PC-9 (cell line): ENCODE results near the gene SNX33. TPM values are rescaled to one million over a fixed set of nuclear protein-coding genes. Genes with fewer than 3 reads are reported as not detected.

Experiments used
- BruUV-seq: library from RNA; stranded (reverse); fragments of 400-500 nt; replicated peaks from 2 replicates; lab custom pipeline; 2021; lab: Mats Ljungman, UMichigan
- CTCF ChIA-PET: fragments of 300-600 bp; sonication (Branson Sonifier 250); formaldehyde crosslinking; loops from one replicate; lab custom pipeline; 2022; ENCODE audit warnings: antibody characterized with exemption; lab: Charles Lee
- POLR2A ChIA-PET: fragments of 300-600 bp; sonication (Branson Sonifier 250); formaldehyde crosslinking; loops from one replicate; lab custom pipeline; 2022; ENCODE audit warnings: antibody characterized with exemption; ENCODE audit not compliant: unreplicated experiment; lab: Charles Lee
- DNase-seq, 2 experiments: peaks; one replicate each; pipeline versions ENCODE4 v3.0.0 to v3.0.0-alpha.2; 2015 to 2022; ENCODE audit warnings: mixed read lengths in 1 of 2
- H2AFZ ChIP-seq: fragments of 200-600 bp; sonication (generic); 2 replicates; pipeline ENCODE4 v1.8.1; 2017; ENCODE audit warnings: antibody characterized with exemption
- H3F3A ChIP-seq: fragments of 200-600 bp; sonication (generic); 2 replicates; pipeline ENCODE4 v1.8.1; 2017; ENCODE audit warnings: antibody characterized with exemption, mild to moderate bottlenecking, low read depth; ENCODE audit not compliant: insufficient read depth
- H3K27ac ChIP-seq: fragments of 200-600 bp; sonication (generic); 2 replicates; pipeline ENCODE4 v1.6.1; 2016; ENCODE audit warnings: mixed run types
- H3K27me3 ChIP-seq: fragments of 200-600 bp; sonication (generic); 2 replicates; pipeline ENCODE4 v1.6.1; 2016; ENCODE audit warnings: low read depth, mixed run types; ENCODE audit not compliant: insufficient read depth
- H3K36me3 ChIP-seq: fragments of 200-600 bp; sonication (generic); 2 replicates; pipeline ENCODE4 v1.6.1; 2016; ENCODE audit warnings: low read depth, mixed run types
- H3K4me1 ChIP-seq: fragments of 200-600 bp; sonication (generic); replicated peaks from 2 replicates; pipeline ENCODE4 v1.6.1; 2016; ENCODE audit warnings: mixed run types; ENCODE audit not compliant: insufficient read depth
- H3K4me2 ChIP-seq: fragments of 200-600 bp; sonication (generic); 2 replicates; pipeline ENCODE4 v1.6.1; 2017; ENCODE audit warnings: mixed run types
- H3K4me3 ChIP-seq: fragments of 200-600 bp; sonication (generic); 2 replicates; pipeline ENCODE4 v1.6.1; 2016; ENCODE audit warnings: mixed run types
- H3K79me2 ChIP-seq: fragments of 200-600 bp; sonication (generic); 2 replicates; pipeline ENCODE4 v1.6.1; 2017; ENCODE audit warnings: low read depth, mixed run types
- H3K9me2 ChIP-seq: fragments of 200-600 bp; sonication (generic); 2 replicates; pipeline ENCODE4 v1.8.1; 2017; ENCODE audit warnings: mild to moderate bottlenecking; ENCODE audit not compliant: insufficient read depth
- H3K9me3 ChIP-seq: fragments of 200-600 bp; sonication (generic); 2 replicates; pipeline ENCODE4 v1.8.1; 2016; ENCODE audit warnings: low read depth; ENCODE audit not compliant: insufficient read depth
- H4K20me1 ChIP-seq: fragments of 200-600 bp; sonication (generic); 2 replicates; pipeline ENCODE4 v1.8.1; 2017; ENCODE audit not compliant: insufficient read depth
- CTCF ChIP-seq: fragments of 200-600 bp; sonication (generic); conservative IDR thresholded peaks from 2 replicates; pipeline ENCODE4 v1.6.1; 2017; ENCODE audit warnings: mixed run types, antibody characterized with exemption, mild to moderate bottlenecking, moderate library complexity
- EZH2 ChIP-seq: fragments of 200-600 bp; sonication (generic); IDR thresholded peaks from 2 replicates; pipeline ENCODE4 v1.8.0; 2017; ENCODE audit warnings: antibody characterized with exemption, low read depth
- intact Hi-C: fragments of 100-400 bp; cut with micrococcal nuclease; formaldehyde crosslinking; loops from one replicate; pipeline ENCODE4 v1.10.0; 2022; ENCODE audit not compliant: unreplicated experiment
- total RNA-seq: library from RNA; stranded (reverse); gene quantifications from 2 replicates; pipeline ENCODE4 v1.2.3, GENCODE V29; 2021

SNX33 gene
- total RNA-seq, 1 experiment from 2014 or later = 27.8 TPM

- no peaks in the 10 kb centered on the region for H3K9me2 ChIP-seq
- no peak for TF ChIP-seq CTCF
- no peak for TF ChIP-seq EZH2
- ChIA-PET POLR2A (no interaction called here), CTCF (interaction anchor here (1.2 kb wide), 1 partner anchor 9 kb away, joined by 4 read pairs; no protein-coding TSS in a partner anchor)
- H3K4me3 ChIP-seq = no peak overlapping the region
- H3K27me3 ChIP-seq = no peaks in the 10 kb centered on the region
- H3K36me3 ChIP-seq = 0 out of 2 replicates have a peak, but pooled peaks cover 4% of the 10 kb centered on the region
- H3K4me1 ChIP-seq = peaks cover 49% of the 10 kb centered on the region
- peaks cover 18% of the 10 kb centered on the region for H3K79me2 ChIP-seq
- intact Hi-C loops = no loop called here
- no peak overlapping the region for H2AFZ ChIP-seq
- peaks cover 45% of the 10 kb centered on the region for H3F3A ChIP-seq
- DNase-seq = no peak
- H3K4me2 ChIP-seq = peak overlapping the region; percentile 48
- peaks cover 6% of the 10 kb centered on the region; the same call in 1 of the 2 replicates for H4K20me1 ChIP-seq
- no peaks in the 10 kb centered on the region for H3K9me3 ChIP-seq
- no TSS peak for BruUV-seq
- no peak overlapping the region for H3K27ac ChIP-seq
Observed at GRCh38 chr15:75659928-75660645, 12.4 kb downstream of the SNX33 start.

- H2AFZ ChIP-seq = no peak overlapping the region; the same call in 1 of the 2 replicates
- H3K27me3 ChIP-seq = no peaks in the 10 kb centered on the region
- intact Hi-C loops = loop anchor here (1.0 kb wide), 1 partner anchor 10 kb away; no protein-coding TSS in a partner anchor
- peaks cover 8% of the 10 kb centered on the region for H3K79me2 ChIP-seq
- peaks cover 52% of the 10 kb centered on the region for H3F3A ChIP-seq
- H4K20me1 ChIP-seq = no peaks in the 10 kb centered on the region
- peak; percentile 82 to 91 for DNase-seq
- H3K9me2 ChIP-seq = no peaks in the 10 kb centered on the region
- TSS peak; percentile 88 for BruUV-seq
- POLR2A ChIA-PET = interaction anchor here (0.5 to 1.4 kb wide), 13 partner anchors 8 to 1264 kb away, joined by 3 to 14 read pairs (median 6); partner anchors contain the start of gene IMP3
- peaks cover 60% of the 10 kb centered on the region for H3K4me1 ChIP-seq
- TF ChIP-seq CTCF (no peak), EZH2 (no peak)
- H3K4me3 ChIP-seq = peak overlapping the region; percentile 23; the same call in 1 of the 2 replicates
- H3K36me3 ChIP-seq = no peaks in the 10 kb centered on the region
- peak overlapping the region; percentile 70 for H3K4me2 ChIP-seq
- peak overlapping the region; percentile 85 for H3K27ac ChIP-seq
- CTCF ChIA-PET = interaction anchor here (0.6 to 1.2 kb wide), 3 partner anchors 10 to 302 kb away, joined by 3 to 4 read pairs (median 3); a partner anchor contains a TSS
- H3K9me3 ChIP-seq = no peaks in the 10 kb centered on the region
Observed at GRCh38 chr15:75661100-75661755, 13.5 kb downstream of the SNX33 start.

GRCh38 chr15:75661756-75662140 lies 14.0 kb downstream of the SNX33 start:
- H3K4me3 ChIP-seq = peak overlapping the region; percentile 23; the same call in 1 of the 2 replicates
- H3K9me3 ChIP-seq = no peaks in the 10 kb centered on the region
- POLR2A ChIA-PET = interaction anchor here (0.6 to 1.4 kb wide), 4 partner anchors 11 to 707 kb away, joined by 7 to 14 read pairs (median 10); partner anchors contain the start of gene IMP3
- H3K27ac ChIP-seq = peak overlapping the region; percentile 85
- no peak for DNase-seq
- H3F3A ChIP-seq = peaks cover 57% of the 10 kb centered on the region
- no peak for TF ChIP-seq CTCF
- TF ChIP-seq EZH2 = no peak
- no peaks in the 10 kb centered on the region for H3K36me3 ChIP-seq
- no TSS peak for BruUV-seq
- no peak overlapping the region for H2AFZ ChIP-seq
- no peaks in the 10 kb centered on the region for H3K9me2 ChIP-seq
- intact Hi-C loops = loop anchor here (1.0 kb wide), 1 partner anchor 10 kb away; no protein-coding TSS in a partner anchor
- H3K79me2 ChIP-seq = peaks cover 7% of the 10 kb centered on the region
- H3K4me2 ChIP-seq = peak overlapping the region; percentile 70
- no peaks in the 10 kb centered on the region for H3K27me3 ChIP-seq
- peaks cover 66% of the 10 kb centered on the region for H3K4me1 ChIP-seq
- CTCF ChIA-PET = no interaction called here
- no peaks in the 10 kb centered on the region for H4K20me1 ChIP-seq
